B cell (primary cell): Measurements from ENCODE around the gene CD19. TPM values are rescaled to one million over a fixed set of nuclear protein-coding genes. Genes with fewer than 3 reads are reported as not detected.
A peak's percentile ranks its signal among the peaks of the same experiment; 100 is the strongest.

Source experiments
- ATAC-seq: fragments of 200-7000 bp; cut with Tn5 transposase; one replicate; pipeline ENCODE4 v1.10.0; 2021; ENCODE audit warnings: low read depth, mild to moderate bottlenecking, moderate number of reproducible peaks, moderate library complexity
- CTCF ChIA-PET: fragments of 350-600 bp; sonication (Branson Sonifier 250); formaldehyde crosslinking; loops from one replicate; lab custom pipeline; 2021; ENCODE audit warnings: antibody characterized with exemption, inconsistent platforms; lab: Charles Lee
- POLR2A ChIA-PET: fragments of 350-600 bp; sonication (Branson Sonifier 250); formaldehyde crosslinking; loops from one replicate; lab custom pipeline; 2021; ENCODE audit warnings: antibody characterized with exemption; lab: Charles Lee
- DNase-seq: peaks from one replicate; pipeline ENCODE4 v3.0.0; 2013
- H2AFZ ChIP-seq: 2 replicates; pipeline ENCODE4 v1.6.1; 2012; ENCODE audit warnings: mild to moderate bottlenecking, low read depth, low read length; ENCODE audit not compliant: insufficient read depth, poor library complexity, severe bottlenecking
- H3K27ac ChIP-seq, 2 donors: 1 replicate in 1 of 2; 2 replicates in 1 of 2; pipeline ENCODE4 v1.5.1; 2012 to 2013; ENCODE audit warnings: low read length in 2 of 2, mild to moderate bottlenecking in 2 of 2, moderate library complexity in 1 of 2
- H3K27me3 ChIP-seq, 4 experiments: fragments of 200-600 bp in 1 of 4; sonication (generic) in 1 of 4; replicated peaks in 1 of 4; 1 replicate in 2 of 4; 2 replicates in 2 of 4; pipeline versions ENCODE4 v1.6.1 to v1.7.0; 2013 to 2016; ENCODE audit warnings: low read length in 3 of 4, mild to moderate bottlenecking in 2 of 4, mixed read lengths in 1 of 4, moderate library complexity in 1 of 4; ENCODE audit not compliant: insufficient read depth in 4 of 4, control insufficient read depth in 3 of 4; ENCODE audit errors: control extremely low read depth in 1 of 4
- H3K36me3 ChIP-seq, 2 experiments: replicated peaks in 1 of 2; 1 replicate in 1 of 2; 2 replicates in 1 of 2; pipeline versions ENCODE4 v1.6.1 to v1.7.1; 2013; ENCODE audit warnings: low read length in 1 of 2; ENCODE audit not compliant: insufficient read depth in 2 of 2, control insufficient read depth in 1 of 2; ENCODE audit errors: control extremely low read depth in 1 of 2, extremely low read depth in 1 of 2
- H3K4me1 ChIP-seq, 2 donors: fragments of 200-600 bp in 1 of 2; sonication (generic) in 1 of 2; 1 replicate in 1 of 2; 2 replicates in 1 of 2; pipeline versions ENCODE4 v1.5.1 to v1.6.1; 2013 to 2017; ENCODE audit warnings: low read length in 2 of 2; ENCODE audit not compliant: control insufficient read depth in 2 of 2, insufficient read depth in 2 of 2
- H3K4me2 ChIP-seq: replicated peaks from 2 replicates; pipeline ENCODE3; 2012; ENCODE audit warnings: mild to moderate bottlenecking, low read depth, low read length; ENCODE audit not compliant: poor library complexity, severe bottlenecking
- H3K4me3 ChIP-seq, 5 experiments: fragments of 200-600 bp in 1 of 5; sonication (generic) in 1 of 5; 1 replicate in 3 of 5; 2 replicates in 2 of 5; pipeline versions ENCODE4 v1.5.1 to v1.7.0; 2011 to 2016; ENCODE audit warnings: low read length in 4 of 5, mild to moderate bottlenecking in 4 of 5, low read depth in 2 of 5, control low read depth in 1 of 5, moderate library complexity in 1 of 5; ENCODE audit not compliant: insufficient read depth in 1 of 5; ENCODE audit errors: control extremely low read depth in 1 of 5, extremely low read depth in 1 of 5
- H3K79me2 ChIP-seq: fragments of 200-600 bp; sonication (generic); one replicate; pipeline ENCODE4 v1.6.0; 2016; ENCODE audit warnings: low read length; ENCODE audit not compliant: control insufficient read depth, insufficient read depth
- H3K9ac ChIP-seq: fragments of 200-600 bp; sonication (generic); 2 replicates; pipeline ENCODE4 v1.6.1; 2017; ENCODE audit warnings: mild to moderate bottlenecking, low read length, moderate library complexity
- H3K9me3 ChIP-seq, 3 donors: one replicate each; pipeline versions ENCODE4 v1.6.1 to v1.7.1; 2013; ENCODE audit warnings: low read length in 2 of 3; ENCODE audit not compliant: control insufficient read depth in 2 of 3, insufficient read depth in 1 of 3; ENCODE audit errors: control extremely low read depth in 1 of 3
- H4K20me1 ChIP-seq: 2 replicates; pipeline ENCODE4 v1.6.0; 2012; ENCODE audit warnings: mild to moderate bottlenecking, low read length; ENCODE audit not compliant: insufficient read depth, control insufficient read depth, poor library complexity, severe bottlenecking
- H3K27ac Mint-ChIP-seq: one replicate; pipeline ENCODE4 v1.8.0; 2021; ENCODE audit warnings: mixed read lengths
- H3K27me3 Mint-ChIP-seq: one replicate; pipeline ENCODE4 v1.8.0; 2021; ENCODE audit warnings: mixed read lengths
- H3K4me1 Mint-ChIP-seq: one replicate; pipeline ENCODE4 v1.8.0; 2021; ENCODE audit warnings: mixed read lengths
- H3K4me3 Mint-ChIP-seq: one replicate; pipeline ENCODE4 v1.8.0; 2021; ENCODE audit warnings: mixed read lengths
- H3K9me3 Mint-ChIP-seq: one replicate; pipeline ENCODE4 v1.8.0; 2022; ENCODE audit warnings: mixed read lengths; ENCODE audit not compliant: insufficient read depth
- EZH2 ChIP-seq: IDR thresholded peaks from 2 replicates; pipeline ENCODE4 v1.6.1; 2012; ENCODE audit warnings: borderline replicate concordance, low read depth, mild to moderate bottlenecking, moderate library complexity, low read length; ENCODE audit not compliant: insufficient read depth, poor library complexity, severe bottlenecking
- WGBS: methylation state at CpG from one replicate; pipeline ENCODE4 v1.1.5; 2013; ENCODE audit warnings: missing lambda C conversion rate; ENCODE audit not compliant: insufficient coverage; 5-methylcytosine and 5-hydroxymethylcytosine counted together
- intact Hi-C: fragments of 100-400 bp; cut with micrococcal nuclease; formaldehyde crosslinking; loops from one replicate; pipeline ENCODE4 v1.10.0; 2022
- polyA plus RNA-seq: library from polyadenylated mRNA; depleted of rRNA; stranded (reverse); fragments of >200 nt; gene quantifications from 2 replicates; pipeline ENCODE4 v1.2.3, GENCODE V29; 2012
- total RNA-seq, 2 donors: library from RNA; stranded (reverse); fragments of 120-200 nt in 1 of 2; gene quantifications; 1 replicate in 1 of 2; 2 replicates in 1 of 2; pipeline versions ENCODE4 v1.2.3 to v1.2.4, GENCODE V29; 2013 to 2022
- TF ChIP-seq, protein P1 (sequence below): fragments of 200-600 bp; IDR thresholded peaks from one replicate; pipeline ENCODE4 v1.8.0; 2022; ENCODE audit warnings: antibody characterized with exemption, mild to moderate bottlenecking

Gene CD19
- total and polyA plus RNA-seq, 2 donors (not counting 1 experiment from before 2014, with no cell fraction given), result 306 to 478 TPM

DNA sequence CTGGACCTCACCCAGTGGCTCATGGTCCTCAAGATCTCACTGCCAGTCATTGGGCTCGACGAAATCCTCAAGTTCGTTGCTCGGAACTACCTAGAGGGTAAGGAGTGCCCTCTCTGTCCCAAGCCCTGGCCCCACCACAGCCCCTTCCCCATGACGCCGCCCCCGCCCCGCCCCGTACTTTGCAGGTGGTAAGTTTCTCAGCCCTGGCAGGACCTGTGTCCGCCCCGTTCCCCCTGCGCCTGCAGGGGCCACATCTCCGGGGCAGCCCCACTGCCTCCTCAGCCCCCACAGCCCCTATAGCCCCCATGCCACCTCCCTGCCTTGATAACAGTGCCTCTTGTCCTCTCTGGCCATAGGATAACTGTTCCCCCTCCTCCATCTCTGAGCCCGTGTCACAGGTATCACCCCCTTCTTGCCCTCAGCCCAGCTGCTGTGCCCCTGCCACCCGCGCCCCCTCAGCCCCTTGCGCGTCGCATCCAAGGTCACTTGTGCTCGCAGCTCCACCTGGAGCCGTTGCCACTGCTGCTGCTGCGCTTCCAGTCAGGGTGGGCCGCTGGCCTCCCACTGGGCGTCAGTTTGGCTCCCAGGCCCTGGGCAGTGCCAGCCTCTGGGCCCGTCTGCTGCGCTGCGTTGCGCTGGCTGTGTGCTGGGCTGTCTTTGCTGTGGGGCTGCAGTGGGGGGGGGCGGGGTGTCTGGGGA lies 28.3 kb upstream of the CD19 start:
- Histone ChIP-seq H3K9ac (no peak overlapping the region), H3K27me3 (no peaks in the 10 kb centered on the region), H3K4me3 (no peak overlapping the region), H3K36me3 (peaks cover 6 to 35% of the 10 kb centered on the region in 2 experiments), H2AFZ (no peak overlapping the region), H3K27ac (peak overlapping the region in 1 of 2 donors; percentile 55), H3K79me2 (peaks cover 2% of the 10 kb centered on the region), H3K9me3 (no peaks in the 10 kb centered on the region), H4K20me1 (peaks cover 13% of the 10 kb centered on the region), H3K4me1 (peaks cover 12 to 16% of the 10 kb centered on the region in 2 donors), H3K4me2 (peak overlapping the region; percentile 43)
- no peaks in the 10 kb centered on the region for H3K27me3 Mint-ChIP-seq
- WGBS, result 95% methylated on average over 23 of the region's 29 CpGs
- DNase-seq, result no peak
- TF ChIP-seq, protein P1, sequence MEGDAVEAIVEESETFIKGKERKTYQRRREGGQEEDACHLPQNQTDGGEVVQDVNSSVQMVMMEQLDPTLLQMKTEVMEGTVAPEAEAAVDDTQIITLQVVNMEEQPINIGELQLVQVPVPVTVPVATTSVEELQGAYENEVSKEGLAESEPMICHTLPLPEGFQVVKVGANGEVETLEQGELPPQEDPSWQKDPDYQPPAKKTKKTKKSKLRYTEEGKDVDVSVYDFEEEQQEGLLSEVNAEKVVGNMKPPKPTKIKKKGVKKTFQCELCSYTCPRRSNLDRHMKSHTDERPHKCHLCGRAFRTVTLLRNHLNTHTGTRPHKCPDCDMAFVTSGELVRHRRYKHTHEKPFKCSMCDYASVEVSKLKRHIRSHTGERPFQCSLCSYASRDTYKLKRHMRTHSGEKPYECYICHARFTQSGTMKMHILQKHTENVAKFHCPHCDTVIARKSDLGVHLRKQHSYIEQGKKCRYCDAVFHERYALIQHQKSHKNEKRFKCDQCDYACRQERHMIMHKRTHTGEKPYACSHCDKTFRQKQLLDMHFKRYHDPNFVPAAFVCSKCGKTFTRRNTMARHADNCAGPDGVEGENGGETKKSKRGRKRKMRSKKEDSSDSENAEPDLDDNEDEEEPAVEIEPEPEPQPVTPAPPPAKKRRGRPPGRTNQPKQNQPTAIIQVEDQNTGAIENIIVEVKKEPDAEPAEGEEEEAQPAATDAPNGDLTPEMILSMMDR, result no peak
- no peak for TF ChIP-seq EZH2
- intact Hi-C loops, result loop anchor here (2.0 kb wide), 1 partner anchor 41 kb away; no protein-coding TSS in a partner anchor
- ChIA-PET POLR2A (interaction anchor here (0.7 kb wide), 2 partner anchors 13 to 19 kb away, joined by 3 read pairs; no protein-coding TSS in a partner anchor), CTCF (interaction anchor here (1.2 kb wide), 1 partner anchor 42 kb away, joined by 3 read pairs; no protein-coding TSS in a partner anchor)
- no peak for ATAC-seq
- H3K4me3 Mint-ChIP-seq, result no peak overlapping the region
- H3K4me1 Mint-ChIP-seq, result peaks cover 16% of the 10 kb centered on the region
- no peaks in the 10 kb centered on the region for H3K9me3 Mint-ChIP-seq
- peak overlapping the region; percentile 53 for H3K27ac Mint-ChIP-seq

DNA sequence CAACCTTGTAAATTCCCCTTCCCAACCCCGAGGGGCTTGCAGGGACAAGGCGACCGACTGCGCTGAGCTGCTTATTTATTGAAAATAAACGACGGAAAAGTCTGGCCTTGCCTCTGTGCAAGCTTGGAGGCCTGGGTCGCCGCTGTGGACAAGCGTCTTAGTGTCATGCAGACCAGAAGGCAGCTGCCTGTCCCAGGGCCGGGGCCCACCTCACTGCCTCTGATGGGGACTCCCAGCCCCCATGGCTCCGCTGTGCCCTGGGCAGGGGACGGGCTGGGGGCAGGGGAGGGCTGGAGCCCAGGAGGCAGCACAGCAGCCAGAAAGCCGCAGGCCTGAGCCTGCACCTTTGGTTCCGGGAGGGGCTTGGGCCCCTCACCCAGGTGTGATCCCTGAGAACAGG lies 27.4 kb upstream of the CD19 start:
- ChIA-PET POLR2A (interaction anchor here (0.7 kb wide), 1 partner anchor 18 kb away, joined by 3 read pairs; no protein-coding TSS in a partner anchor), CTCF (no interaction called here)
- intact Hi-C loops, result no loop called here
- H3K4me3 ChIP-seq, result no peak overlapping the region
- Mint-ChIP-seq H3K4me3 (no peak overlapping the region), H3K27ac (no peak overlapping the region), H3K4me1 (peaks cover 16% of the 10 kb centered on the region), H3K9me3 (no peaks in the 10 kb centered on the region), H3K27me3 (no peaks in the 10 kb centered on the region)
- no peak overlapping the region for H2AFZ ChIP-seq
- H4K20me1 ChIP-seq, result peaks cover 13% of the 10 kb centered on the region
- H3K79me2 ChIP-seq, result peaks cover 3% of the 10 kb centered on the region
- H3K4me2 ChIP-seq, result no peak overlapping the region
- no peaks in the 10 kb centered on the region for H3K27me3 ChIP-seq
- H3K9ac ChIP-seq, result no peak overlapping the region
- no peaks in the 10 kb centered on the region for H3K9me3 ChIP-seq
- ATAC-seq, result no peak
- DNase-seq, result no peak
- TF ChIP-seq EZH2, result no peak
- TF ChIP-seq, protein P1, result no peak
- H3K27ac ChIP-seq, result no peak overlapping the region
- WGBS, result 94% methylated on average over 14 of the region's 14 CpGs
- H3K36me3 ChIP-seq, result peaks cover 5 to 44% of the 10 kb centered on the region in 2 experiments
- peaks cover 12 to 17% of the 10 kb centered on the region in 2 donors for H3K4me1 ChIP-seq
